HG03064 (cell line): Measurements from ENCODE around the gene GGT6.
"Not testable (repeated sequence)": the region's sequence is repeated elsewhere in the genome, so short reads cannot be mapped to it uniquely, and the experiment has no call there.

ENCODE experiments used
- ATAC-seq: cut with Tn5 transposase; IDR thresholded peaks from one replicate; pipeline ENCODE4 v1.9.1; 2021; ENCODE audit warnings: low read depth; ENCODE audit not compliant: unreplicated experiment

GGT6 gene

DNA sequence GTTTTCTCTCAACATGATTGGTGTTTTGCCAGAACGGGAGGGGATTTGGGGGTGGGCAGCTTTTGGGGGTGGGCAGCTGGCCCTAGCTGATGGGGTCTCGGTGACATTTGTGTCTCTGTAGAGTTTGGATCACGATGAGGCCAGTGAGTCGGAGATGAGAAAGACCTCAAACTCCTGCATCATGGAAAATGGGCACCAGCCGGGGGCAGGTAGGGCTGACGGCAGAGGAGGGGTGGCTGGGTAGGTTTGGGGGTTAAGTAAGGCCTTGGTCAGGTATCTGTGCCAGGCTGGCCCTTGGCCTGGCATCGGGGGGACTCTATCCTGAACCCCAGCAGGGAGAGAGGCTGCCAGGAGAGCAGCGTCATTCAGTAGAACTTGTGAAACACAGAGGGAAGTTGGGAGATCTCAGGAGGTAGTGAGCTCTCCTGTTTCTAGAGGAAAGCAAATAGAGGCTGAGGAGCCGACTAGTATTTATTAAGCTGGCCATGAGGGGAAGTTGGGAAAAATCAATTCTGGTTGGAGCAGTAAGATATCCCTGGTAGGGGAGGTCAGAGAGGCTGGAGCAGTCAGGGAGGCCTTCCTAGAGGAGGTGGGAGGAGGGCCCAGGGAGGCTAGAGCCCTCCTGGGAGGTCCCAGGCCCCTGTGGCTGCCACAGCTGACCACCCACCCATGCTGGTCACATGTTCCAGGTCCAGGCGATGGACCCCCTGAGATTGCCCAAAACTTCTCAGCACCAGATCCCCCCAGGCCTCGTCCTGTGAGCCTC, 32.0 kb upstream of the GGT6 start:
- ATAC-seq, result no peak

DNA sequence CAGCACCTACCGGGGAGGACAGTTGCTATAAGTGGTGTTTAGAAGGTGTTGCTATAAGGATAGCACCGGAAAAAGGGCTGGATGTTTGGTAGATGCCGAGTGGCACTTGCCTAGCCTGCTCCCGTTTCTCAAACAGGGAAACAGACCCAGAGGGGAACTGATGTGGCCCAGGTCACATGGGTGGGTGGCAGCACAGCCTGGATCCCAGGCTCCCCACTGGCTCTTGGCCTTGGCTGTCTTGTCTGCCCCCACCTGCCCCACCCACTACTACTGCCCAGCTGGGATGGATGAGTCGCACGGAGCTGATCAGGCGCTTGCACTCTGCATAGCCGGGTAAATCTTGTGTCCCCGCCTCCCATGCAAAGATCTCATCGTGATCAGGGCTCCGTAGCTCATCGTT, 31.2 kb upstream of the GGT6 start:
- no peak for ATAC-seq

DNA sequence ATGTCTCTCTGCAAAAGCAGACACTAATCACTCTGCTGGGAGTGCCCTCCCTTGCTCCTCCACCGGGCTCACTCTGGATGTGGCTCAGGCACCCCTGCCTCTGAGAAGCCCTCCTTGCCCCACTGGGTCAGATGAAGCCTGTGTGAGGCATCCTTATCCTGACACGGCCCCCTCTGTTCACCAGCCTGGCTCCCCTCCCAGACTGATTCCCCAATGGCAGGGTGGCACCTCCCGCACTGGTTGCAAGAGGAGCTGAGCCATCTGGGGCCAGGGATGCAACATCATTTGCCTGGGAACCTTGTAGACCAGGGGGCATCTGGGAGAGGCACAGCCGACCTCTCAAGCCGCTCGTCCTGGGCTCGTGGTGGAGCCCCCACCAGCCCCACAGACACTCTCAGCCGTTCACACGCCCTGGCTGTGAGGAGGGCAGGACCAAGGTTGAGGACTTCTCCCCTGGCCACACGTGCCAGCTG, 30.6 kb upstream of the GGT6 start:
- ATAC-seq, result no peak

DNA sequence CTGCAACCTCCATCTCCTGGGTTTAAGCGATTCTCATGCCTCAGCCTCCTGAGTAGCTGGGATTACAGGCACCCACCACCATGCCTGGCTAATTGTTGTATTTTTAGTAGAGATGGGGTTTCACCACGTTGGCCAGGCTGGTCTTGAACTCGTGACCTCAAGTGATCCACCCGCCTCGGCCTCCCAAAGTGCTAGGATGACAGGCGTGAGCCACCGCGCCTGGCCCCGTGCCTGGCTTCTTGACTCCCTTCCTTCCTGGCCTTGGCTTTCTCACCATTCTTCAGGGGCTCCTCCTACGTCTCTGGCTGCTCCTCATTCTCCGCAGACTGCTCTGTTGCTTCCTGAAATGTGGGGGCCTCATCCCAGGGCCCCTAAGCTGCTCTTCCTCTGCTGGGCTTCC, 29.7 kb upstream of the GGT6 start:
- not testable (repeated sequence) for ATAC-seq

DNA sequence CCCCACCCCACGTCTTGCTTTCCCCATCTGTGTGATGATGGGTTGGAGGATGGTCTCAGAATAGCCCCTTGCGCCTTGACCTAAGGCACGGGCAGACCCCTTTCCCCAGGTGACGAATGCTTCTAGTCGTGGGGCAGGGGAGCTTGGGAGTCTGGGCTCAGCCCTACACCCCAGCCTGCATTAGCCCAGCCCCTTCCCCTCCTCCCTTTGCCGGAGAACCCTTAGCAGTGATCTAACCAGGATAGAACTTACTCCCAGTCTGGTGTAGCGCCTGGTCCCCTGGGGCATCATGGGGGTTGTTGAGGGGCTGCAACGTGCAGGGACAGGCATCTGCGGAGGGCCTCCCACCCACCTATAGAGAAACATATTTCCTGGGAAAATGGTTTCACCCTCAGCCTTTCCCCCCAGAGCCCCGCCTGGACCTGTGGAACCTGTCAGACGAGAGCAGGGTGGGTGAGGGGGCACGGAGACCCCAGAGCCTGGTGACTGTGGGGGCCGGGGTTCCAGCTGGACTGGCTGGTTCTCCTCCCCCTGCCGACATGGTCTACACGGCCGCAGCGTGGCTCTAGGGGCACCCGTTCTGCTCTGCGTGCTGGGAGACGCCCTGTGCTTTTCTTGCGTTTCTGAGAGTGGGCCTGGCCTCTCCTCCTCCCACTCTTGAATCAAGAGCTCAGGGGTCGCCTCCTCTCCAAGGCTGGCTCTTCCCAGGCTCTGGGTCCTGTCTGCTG, 28.7 kb upstream of the GGT6 start:
- no peak for ATAC-seq

DNA sequence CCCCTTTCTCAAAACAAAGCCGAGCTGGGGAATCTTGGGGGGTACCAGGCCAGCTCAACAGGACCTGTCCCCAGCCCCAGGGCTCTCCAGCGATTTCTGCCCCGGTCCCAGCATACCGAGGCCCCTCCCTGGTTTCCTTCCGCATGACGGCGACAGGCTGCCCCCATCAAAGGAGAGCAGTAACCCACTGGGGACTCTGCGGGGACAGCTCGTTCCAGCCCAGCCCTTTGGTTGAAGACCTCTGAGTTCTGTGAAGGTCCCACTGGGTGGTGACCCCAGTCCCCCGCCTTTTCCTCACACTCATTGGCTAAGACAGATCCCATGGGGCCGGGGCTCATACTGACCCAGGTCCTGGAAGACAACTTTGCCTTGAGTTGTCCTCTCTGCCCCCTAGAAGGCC, 28.0 kb upstream of the GGT6 start:
- ATAC-seq, result no peak

DNA sequence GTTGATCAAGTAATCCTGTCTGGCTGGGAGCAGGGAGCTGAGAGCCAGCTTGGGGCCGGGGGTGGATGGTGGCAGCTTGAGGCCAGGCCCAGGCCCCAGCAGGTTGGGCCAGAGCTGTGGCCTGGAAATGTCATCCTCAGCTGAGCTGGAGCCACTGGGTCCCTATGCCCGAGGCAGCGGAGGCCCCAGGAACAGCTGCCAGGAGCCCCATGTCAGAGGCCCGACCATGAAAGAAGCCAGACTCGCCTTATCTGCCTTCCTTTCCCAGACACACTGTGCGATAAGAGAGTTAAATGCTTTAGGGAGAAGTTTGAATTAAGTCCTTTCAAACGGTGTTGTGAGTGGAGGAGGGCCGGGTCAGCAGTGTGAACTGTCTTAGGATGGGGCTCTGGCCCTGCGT, 27.4 kb upstream of the GGT6 start:
- no peak for ATAC-seq

DNA sequence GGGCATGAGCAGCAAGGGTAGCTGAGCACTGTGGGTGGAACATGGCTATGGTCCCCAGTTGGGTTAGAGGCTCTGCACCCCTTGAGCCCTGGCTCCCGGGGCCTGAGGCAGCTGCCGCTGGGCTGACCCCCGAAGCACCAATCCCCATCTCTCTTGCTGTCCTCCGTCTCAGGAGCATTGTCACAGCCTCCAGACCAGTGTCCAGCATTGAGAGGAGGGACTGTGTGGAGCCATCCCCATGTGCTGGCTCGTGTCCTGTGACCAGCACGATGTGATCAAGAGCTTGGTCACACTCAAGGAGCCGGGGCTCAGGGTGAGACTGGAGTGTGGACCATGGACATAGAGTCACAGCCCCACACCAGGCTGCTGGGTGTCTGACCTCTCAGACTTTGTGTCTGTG, 26.8 kb upstream of the GGT6 start:
- ATAC-seq, result no peak

DNA sequence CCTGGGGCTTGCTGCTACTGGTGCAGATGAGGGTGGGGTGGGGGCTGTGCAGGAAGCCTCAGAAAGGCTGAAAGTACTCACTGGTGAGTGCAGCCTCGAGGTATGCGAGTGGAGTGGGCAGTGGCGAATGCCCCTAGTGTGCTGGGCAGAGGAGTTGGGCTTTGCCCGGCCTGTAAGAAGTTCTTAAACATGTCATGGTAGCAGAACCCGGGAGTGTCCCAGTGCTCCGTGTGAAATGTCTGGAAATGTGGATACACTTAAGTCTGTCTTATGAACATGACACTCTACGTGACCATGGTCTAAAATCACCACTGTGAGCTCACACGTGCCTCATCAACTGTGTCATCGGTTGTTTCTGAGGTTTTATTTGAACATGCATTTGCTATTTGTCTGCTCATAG, 25.7 kb upstream of the GGT6 start:
- no peak for ATAC-seq

DNA sequence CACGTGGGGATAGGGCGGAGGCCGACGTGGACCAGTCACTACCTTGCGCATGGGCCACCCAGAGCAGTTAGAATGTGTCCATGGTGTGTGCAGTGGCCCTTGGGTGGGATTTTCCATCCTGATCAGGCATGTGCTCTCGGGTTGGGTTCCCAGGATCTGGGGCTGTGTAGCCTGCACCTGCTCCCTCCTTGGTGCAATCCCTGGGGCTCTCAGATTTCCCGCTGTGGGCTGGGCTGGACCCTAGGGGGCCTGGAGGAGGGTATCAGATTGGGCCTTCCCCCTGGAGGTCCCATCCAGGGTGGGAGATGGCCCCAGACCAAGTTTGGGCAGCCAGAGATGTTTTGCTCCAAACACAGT, 25.2 kb upstream of the GGT6 start:
- no peak for ATAC-seq

DNA sequence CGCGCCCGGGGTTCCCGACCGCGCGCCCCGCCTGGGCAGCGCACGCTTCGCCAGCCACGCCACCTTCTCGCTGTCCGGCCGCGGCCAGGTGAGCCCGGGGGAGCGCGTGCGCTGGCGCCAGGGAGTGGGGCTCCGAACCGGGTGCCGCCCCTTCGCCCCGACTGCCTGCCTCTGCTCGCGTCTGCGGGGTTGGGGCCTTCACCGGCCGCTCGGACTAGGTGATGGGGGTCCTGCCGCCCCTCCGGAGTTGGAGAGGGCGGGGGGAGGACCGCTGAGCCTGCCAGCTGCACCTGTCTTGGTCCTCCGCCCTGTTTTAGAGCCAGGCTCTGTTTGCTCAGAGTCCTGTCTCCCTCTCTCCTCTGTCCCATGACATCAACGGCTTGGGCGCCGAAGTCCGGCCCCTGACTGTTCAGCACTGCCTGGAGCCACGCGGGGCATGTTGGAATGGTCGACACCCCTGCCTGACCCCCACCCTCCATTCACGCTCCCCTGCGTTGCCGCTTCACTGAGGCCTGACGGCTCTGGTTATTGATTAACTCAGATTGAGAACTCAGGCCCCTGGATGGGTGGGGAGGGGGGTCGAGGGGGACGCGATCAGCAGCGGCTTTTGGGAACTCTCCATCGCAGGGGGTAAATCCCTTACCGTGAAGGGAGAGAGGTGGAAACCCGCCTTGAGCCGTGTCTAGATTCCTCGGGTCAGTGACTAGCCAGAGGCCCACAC, 24.7 kb upstream of the GGT6 start:
- no peak for ATAC-seq

DNA sequence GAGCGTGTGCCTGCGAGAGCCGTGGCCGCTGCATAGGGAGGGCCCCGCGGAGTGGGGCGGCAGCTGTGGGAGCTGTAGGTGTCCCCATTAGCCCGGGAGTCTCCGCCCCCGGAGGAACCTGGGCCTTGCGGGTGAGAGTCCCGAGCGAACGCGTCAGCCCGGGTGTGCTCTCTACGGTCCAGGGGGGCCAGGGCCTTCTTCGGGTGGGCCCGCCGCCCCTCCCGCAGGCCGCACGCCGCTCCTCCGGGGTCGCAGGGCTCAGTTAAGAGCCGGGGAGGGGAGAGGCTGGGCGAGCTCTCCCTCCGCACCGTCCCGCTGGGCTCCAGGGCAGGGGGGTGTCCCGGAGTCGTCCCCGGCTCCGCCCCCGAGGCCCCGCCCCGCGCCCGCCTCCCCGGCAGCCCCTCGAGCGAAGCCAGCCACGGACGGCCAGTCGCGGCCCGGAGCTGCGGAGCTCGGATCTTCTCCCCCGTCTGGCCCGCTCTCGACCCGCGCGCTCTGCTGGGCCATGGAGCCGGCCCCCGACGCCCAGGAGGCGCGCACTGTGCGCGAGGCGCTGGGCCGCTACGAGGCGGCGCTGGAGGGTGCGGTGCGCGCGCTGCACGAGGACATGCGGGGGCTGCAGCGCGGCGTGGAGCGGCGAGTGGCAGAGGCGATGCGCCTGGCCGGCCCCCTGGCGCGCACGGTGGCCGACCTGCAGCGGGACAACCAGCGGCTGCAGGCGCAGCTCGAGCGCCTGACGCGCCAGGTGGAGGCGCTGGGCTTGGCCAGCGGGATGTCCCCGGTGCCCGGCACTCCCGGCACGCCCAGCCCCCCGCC, 23.9 kb upstream of the GGT6 start, which contains the start of gene SMTNL2:
TSS of gene SMTNL2 (plus strand) at position 429 of the 816 bp plus-strand sequence. CDS start at position 506, 77 bp downstream.
- no peak for ATAC-seq

DNA sequence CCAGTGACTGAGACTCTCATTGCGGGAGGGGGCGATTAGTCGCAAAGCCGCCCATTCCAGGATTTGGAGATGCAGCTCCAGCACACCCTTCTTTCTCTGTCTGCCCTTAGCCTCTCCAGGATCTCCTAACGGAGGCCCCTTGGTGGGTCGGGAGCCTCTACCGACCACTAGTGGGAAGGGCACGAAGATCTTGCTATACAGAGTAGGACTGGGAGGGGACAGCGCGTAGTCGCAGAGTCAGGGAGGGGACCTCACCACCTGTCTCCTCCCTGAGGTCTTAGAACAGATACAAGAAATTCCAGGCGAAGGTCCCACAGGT, 23.4 kb upstream of the GGT6 start:
- no peak for ATAC-seq

DNA sequence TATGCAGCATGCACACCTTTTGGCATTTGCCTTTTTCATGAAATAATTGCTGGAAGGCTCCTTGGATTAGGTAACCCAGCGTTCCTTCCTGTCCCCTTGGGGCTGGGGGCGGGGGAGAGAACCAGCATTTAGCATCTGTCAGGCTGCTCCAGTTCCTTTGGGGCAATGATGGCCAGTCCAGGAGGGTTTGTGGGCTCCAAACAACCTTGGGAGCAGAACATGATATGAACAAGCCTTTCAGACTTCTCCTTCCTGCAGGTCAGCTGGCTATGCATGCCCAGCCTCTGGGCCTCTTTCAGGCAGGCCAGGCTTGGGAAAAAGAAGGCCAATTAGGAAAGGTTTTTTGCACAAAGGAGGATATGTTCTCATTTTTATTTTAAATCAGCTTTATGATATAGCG, 22.8 kb upstream of the GGT6 start:
- no peak for ATAC-seq

DNA sequence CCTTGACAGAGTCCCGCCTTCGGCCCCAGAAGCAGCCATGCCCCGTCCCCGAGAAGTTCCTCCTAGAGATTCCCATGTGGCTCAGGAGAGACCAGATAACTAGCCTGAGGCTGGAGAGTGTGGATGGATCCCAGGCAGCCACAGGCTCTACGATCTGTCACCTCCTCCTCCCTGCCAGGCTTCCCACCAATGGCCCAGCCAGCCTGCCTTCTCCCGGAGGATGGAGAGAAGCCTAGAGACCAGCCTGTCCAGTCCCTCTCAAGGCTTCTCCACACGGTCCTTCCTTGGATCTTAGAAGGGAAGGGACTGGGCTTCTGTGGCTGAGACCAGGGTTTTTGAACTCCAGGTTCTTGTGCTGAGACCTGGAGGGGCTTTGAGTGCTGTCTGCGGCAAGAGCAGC, 22.3 kb upstream of the GGT6 start:
- no peak for ATAC-seq

DNA sequence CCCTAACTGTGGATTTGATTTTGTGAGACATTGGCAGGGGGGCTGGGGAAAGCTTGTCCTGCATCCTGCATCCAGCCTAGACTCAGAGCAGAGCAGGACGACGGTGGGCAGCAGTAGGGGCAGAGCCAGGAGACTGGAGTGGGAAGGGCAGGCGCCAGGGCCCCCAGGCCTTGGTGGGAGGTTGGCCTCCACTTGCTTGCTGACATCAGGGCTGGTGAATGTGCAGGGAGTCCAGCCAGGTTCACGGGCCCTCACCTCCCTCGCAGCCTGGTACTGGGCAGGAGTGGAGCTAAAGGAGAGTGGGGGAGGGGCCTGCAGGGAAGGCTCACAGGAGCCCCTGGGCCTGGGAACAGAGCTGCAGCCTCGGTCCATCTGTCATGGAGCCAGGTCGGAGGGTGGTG, 21.7 kb upstream of the GGT6 start:
- no peak for ATAC-seq

DNA sequence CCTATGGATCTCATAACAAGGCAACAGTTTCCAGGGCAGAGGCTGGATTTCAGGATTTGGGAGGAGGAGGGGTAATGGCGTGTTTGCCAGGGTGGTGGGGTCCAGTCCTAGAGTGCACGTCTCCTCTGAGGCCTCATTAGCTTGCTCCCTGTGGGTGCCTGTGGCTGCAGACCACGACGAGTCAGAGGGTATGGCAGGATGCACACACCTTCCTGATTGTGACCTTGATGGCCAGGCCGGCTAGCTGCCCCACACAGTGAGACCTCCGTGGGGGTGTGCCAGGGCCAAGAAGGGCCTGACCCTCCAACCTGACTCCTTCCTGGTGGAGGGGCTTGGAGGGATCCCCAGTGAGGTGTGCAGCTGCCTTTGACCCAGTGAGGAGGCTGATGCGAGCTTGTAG, 19.9 kb upstream of the GGT6 start:
- ATAC-seq, result no peak

DNA sequence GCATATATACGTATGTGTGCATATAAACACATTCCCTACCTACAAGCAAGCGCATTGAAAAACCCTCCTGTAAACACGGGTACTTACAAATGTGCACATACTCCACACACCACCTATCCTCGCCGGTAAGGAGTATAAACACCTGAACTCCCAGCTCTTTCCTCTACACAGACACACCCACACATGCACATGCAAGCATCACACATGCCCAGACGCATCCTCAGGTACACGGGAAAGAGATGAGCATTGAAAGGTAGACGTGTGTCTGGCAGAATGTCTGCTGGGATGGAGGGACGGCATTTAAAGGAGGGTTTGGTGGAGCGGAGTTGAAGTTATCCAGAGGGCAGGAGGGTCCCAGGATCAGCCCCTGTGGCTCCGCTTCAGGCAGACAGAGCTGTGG, 19.3 kb upstream of the GGT6 start:
- ATAC-seq, result no peak

DNA sequence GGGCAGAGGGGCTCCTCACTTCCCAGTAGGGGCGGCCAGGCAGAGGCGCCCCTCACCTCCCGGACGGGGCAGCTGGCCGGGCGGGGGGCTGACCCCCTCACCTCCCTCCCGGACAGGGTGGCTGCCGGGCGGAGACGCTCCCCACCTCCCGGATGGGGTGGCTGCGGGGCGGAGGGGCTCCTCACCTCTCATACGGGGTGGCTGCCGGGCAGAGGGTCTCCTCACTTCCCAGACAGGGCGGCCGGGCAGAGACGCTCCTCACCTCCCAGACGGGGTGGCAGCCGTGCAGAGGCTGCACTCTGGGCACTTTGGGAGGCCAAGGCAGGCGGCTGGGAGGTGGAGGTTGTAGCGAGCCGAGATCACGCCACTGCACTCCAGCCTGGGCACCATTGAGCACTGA, 18.0 kb upstream of the GGT6 start:
- ATAC-seq, result not testable (repeated sequence)

DNA sequence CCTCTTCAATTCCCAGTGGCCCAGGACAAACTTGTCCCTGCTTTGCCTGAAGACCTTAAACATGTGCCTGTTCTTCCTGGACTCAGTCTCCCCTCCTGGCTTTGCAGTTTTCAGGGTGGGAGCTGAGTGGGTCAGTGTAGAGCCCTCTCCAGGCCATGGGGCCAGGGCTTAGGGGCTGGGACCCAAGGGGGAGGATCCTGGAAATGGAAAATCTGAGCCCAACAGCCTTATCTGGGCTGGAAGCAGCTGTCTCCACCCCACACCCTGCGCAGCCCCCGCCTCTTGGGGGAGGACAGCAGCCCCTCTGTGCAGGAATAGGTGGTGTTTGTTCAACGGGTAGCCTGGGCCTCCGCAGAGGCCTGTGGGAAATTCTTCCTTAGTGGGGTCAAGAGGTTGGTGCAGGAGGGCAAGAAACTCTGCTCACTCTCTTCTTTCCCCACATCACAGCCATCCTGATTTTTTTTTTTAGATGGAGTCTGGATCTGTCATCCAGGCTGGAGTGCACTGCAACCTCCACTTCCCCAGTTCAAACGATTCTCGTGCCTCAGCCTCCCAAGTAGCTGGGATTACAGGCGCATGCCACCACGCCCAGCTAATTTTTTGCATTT, 17.1 kb upstream of the GGT6 start:
- no peak for ATAC-seq
